Keratinocyte (primary cell): Measurements from ENCODE around the gene REPIN1. TPM values are rescaled to one million over a fixed set of nuclear protein-coding genes. Genes with fewer than 3 reads are reported as not detected.

Experiments used
- DNase-seq: peaks from one replicate; pipeline ENCODE4 v3.0.0-alpha.2; 2011; ENCODE audit warnings: low read depth, missing footprints, low spot score
- FAIRE-seq: peaks from 2 replicates; lab custom pipeline; 2011; peaks lifted over from hg19 to GRCh38; lab: Jason Lieb, UNC
- H2AFZ ChIP-seq: 2 replicates; pipeline ENCODE4 v1.6.0; 2012; ENCODE audit warnings: low read length, control low read depth, inconsistent platforms; ENCODE audit not compliant: control insufficient read depth
- H3K27ac ChIP-seq: 2 replicates; pipeline ENCODE4 v1.5.1; 2011; ENCODE audit warnings: low read length; ENCODE audit not compliant: control insufficient read depth, insufficient read depth
- H3K27me3 ChIP-seq: 3 replicates; pipeline ENCODE4 v1.6.0; 2011; ENCODE audit warnings: low read length; ENCODE audit not compliant: control insufficient read depth, insufficient read depth; ENCODE audit errors: extremely low read depth
- H3K36me3 ChIP-seq, 2 experiments: 2 replicates in 1 of 2; 3 replicates in 1 of 2; pipeline ENCODE4 v1.5.1; 2011; ENCODE audit warnings: low read length in 2 of 2, mild to moderate bottlenecking in 1 of 2; ENCODE audit not compliant: control insufficient read depth in 2 of 2, insufficient read depth in 2 of 2; ENCODE audit errors: extremely low read depth in 1 of 2
- H3K4me1 ChIP-seq: 3 replicates; pipeline ENCODE4 v1.5.1; 2011; ENCODE audit warnings: low read length; ENCODE audit not compliant: control insufficient read depth, insufficient read depth; ENCODE audit errors: extremely low read depth
- H3K4me2 ChIP-seq: 3 replicates; pipeline ENCODE4 v1.6.0; 2011; ENCODE audit warnings: low read depth, low read length; ENCODE audit not compliant: control insufficient read depth, insufficient read depth; ENCODE audit errors: extremely low read depth
- H3K4me3 ChIP-seq, 3 experiments: fragments of 200-600 bp in 1 of 3; sonication (generic) in 1 of 3; 2 replicates in 2 of 3; 3 replicates in 1 of 3; pipeline ENCODE4 v1.5.1; 2011 to 2016; ENCODE audit warnings: low read length in 3 of 3, mild to moderate bottlenecking in 3 of 3, control low read depth in 2 of 3, inconsistent platforms in 1 of 3, low read depth in 1 of 3, mixed read lengths in 1 of 3, mixed run types in 1 of 3, moderate library complexity in 1 of 3; ENCODE audit not compliant: control insufficient read depth in 2 of 3, insufficient read depth in 2 of 3; ENCODE audit errors: extremely low read depth in 1 of 3
- H3K79me2 ChIP-seq: 2 replicates; pipeline ENCODE4 v1.6.0; 2012; ENCODE audit warnings: low read length; ENCODE audit not compliant: control insufficient read depth, insufficient read depth
- H3K9ac ChIP-seq: 3 replicates; pipeline ENCODE4 v1.6.0; 2011; ENCODE audit warnings: low read length; ENCODE audit not compliant: control insufficient read depth, insufficient read depth; ENCODE audit errors: extremely low read depth
- H3K9me1 ChIP-seq: 3 replicates; pipeline ENCODE4 v1.6.0; 2011; ENCODE audit warnings: low read length; ENCODE audit not compliant: control insufficient read depth, insufficient read depth; ENCODE audit errors: extremely low read depth
- H3K9me3 ChIP-seq: 2 replicates; pipeline ENCODE4 v1.5.1; 2012; ENCODE audit warnings: low read depth, low read length; ENCODE audit not compliant: control insufficient read depth
- H4K20me1 ChIP-seq: 3 replicates; pipeline ENCODE4 v1.6.0; 2011; ENCODE audit warnings: low read length; ENCODE audit not compliant: control insufficient read depth, insufficient read depth; ENCODE audit errors: extremely low read depth
- CTCF ChIP-seq, 3 experiments: IDR thresholded peaks in 1 of 3; conservative IDR thresholded peaks in 1 of 3; optimal IDR thresholded peaks in 1 of 3; 2 replicates in 2 of 3; 3 replicates in 1 of 3; pipeline versions ENCODE3 to v1.5.1; 2011; ENCODE audit warnings: low read length in 3 of 3, mild to moderate bottlenecking in 3 of 3, moderate library complexity in 2 of 3, control low read depth in 1 of 3, inconsistent platforms in 1 of 3; ENCODE audit not compliant: insufficient read depth in 2 of 3; ENCODE audit errors: extremely low read depth in 1 of 3
- EZH2 ChIP-seq: IDR thresholded peaks from one replicate; pipeline ENCODE4 v1.6.1; 2012; ENCODE audit warnings: inconsistent platforms, mild to moderate bottlenecking, low read length, moderate library complexity
- dilution Hi-C: fragments of 300-500 bp; cut with MboI; formaldehyde crosslinking; loops from one replicate; pipeline ENCODE4 v1.7.0; 2020; ENCODE audit warnings: low sequenced_read_pairs; ENCODE audit not compliant: extremely low pct_ligation_motif_present
- polyA plus RNA-seq, 5 experiments: library from polyadenylated mRNA; depleted of rRNA in 3 of 5; stranded (reverse) in 3 of 5; stranded (forward) in 1 of 5; unstranded in 1 of 5; fragments of >200 nt; gene quantifications; 1 replicate in 1 of 5; 2 replicates in 3 of 5; 3 replicates in 1 of 5; pipeline versions ENCODE4 v1.2.1 to v1.2.3, GENCODE V29; 2011 to 2012; ENCODE audit warnings: missing spikeins in 2 of 5, low read depth in 1 of 5, low replicate concordance in 1 of 5

The REPIN1 gene
- polyA plus RNA-seq, 1 donor (not counting 4 experiments of a cell fraction or from before 2014, with no cell fraction given) = 9.3 TPM

GRCh38 chr7:150360363-150361058 lies 8.1 kb upstream of the REPIN1 start:
- H3K27me3 ChIP-seq = no peaks in the 10 kb centered on the region
- no peaks in the 10 kb centered on the region for H3K79me2 ChIP-seq
- H2AFZ ChIP-seq = no peak overlapping the region
- no peaks in the 10 kb centered on the region for H3K4me1 ChIP-seq
- DNase-seq (no peak), FAIRE-seq (no peak)
- H4K20me1 ChIP-seq = no peaks in the 10 kb centered on the region
- H3K9me3 ChIP-seq = no peaks in the 10 kb centered on the region
- H3K4me3 ChIP-seq = no peak overlapping the region
- no peaks in the 10 kb centered on the region for H3K9me1 ChIP-seq
- H3K27ac ChIP-seq = no peak overlapping the region
- no peak overlapping the region for H3K4me2 ChIP-seq
- no peak overlapping the region for H3K9ac ChIP-seq
- dilution Hi-C loops = no loop called here
- TF ChIP-seq EZH2 = no peak
- no peak for TF ChIP-seq CTCF (optimal IDR thresholded peaks at IDR 0.05 in 1 of 3, IDR thresholded peaks at IDR 0.05 in 1 of 3, conservative IDR thresholded peaks at IDR 0.05 in 1 of 3; ENCODE audit: extremely low read depth in 1 of 3, insufficient read depth in 2 of 3, low read length in 3 of 3)
- no peaks in the 10 kb centered on the region for H3K36me3 ChIP-seq

- H3K4me3 ChIP-seq = no peak overlapping the region
- DNase-seq (no peak), FAIRE-seq (no peak)
- no peaks in the 10 kb centered on the region for H3K9me3 ChIP-seq
- dilution Hi-C loops = no loop called here
- no peaks in the 10 kb centered on the region for H3K9me1 ChIP-seq
- no peak overlapping the region for H2AFZ ChIP-seq
- H3K4me1 ChIP-seq = no peaks in the 10 kb centered on the region
- H3K79me2 ChIP-seq = no peaks in the 10 kb centered on the region
- no peak overlapping the region for H3K4me2 ChIP-seq
- H3K27ac ChIP-seq = no peak overlapping the region
- H3K27me3 ChIP-seq = no peaks in the 10 kb centered on the region
- no peaks in the 10 kb centered on the region for H3K36me3 ChIP-seq
- H4K20me1 ChIP-seq = no peaks in the 10 kb centered on the region
- TF ChIP-seq EZH2 = no peak
- TF ChIP-seq CTCF (optimal IDR thresholded peaks at IDR 0.05 in 1 of 3, IDR thresholded peaks at IDR 0.05 in 1 of 3, conservative IDR thresholded peaks at IDR 0.05 in 1 of 3; ENCODE audit: extremely low read depth in 1 of 3, insufficient read depth in 2 of 3, low read length in 3 of 3) = no peak
- H3K9ac ChIP-seq = no peak overlapping the region
Measured at GRCh38 chr7:150361402-150361801, 7.2 kb upstream of the REPIN1 start.
